Inferior parietal cortex (tissue), 1 donor: Measurements from ENCODE around the gene TBC1D3B.
"Not testable (repeated sequence)": the region's sequence is repeated elsewhere in the genome, so short reads cannot be mapped to it uniquely, and the experiment has no call there.

ENCODE experiments used
- DNase-seq: peaks from one replicate; pipeline ENCODE4 v3.0.0-alpha.2; 2016; ENCODE audit errors: extremely low spot score

TBC1D3B gene

GRCh38 chr17:36129616-36130015, 46.8 kb downstream of the TBC1D3B start:
- DNase-seq, result no peak

GRCh38 chr17:36128411-36128978, 47.9 kb downstream of the TBC1D3B start:
- no peak for DNase-seq

DNA sequence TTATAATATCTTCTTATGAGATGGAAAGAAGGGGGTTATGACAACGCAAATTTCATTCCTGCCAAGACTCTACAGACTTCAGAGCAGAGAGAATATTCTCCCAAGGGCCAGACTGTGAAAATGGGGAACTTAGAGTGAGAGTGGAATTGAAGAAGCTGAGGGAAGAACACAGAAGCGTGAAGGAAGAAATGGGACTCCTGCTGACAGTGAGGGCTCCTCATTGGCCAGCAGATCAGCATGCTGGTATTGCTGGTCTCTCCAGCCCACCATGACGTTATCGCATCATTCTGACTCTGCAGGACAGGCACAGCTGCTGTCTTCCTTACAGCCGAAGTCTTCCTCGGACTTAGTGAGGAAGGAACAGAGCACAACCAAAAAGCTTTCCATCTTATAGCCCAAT, 48.5 kb downstream of the TBC1D3B start:
- DNase-seq, result no peak

GRCh38 chr17:36127199-36127893, 49.1 kb downstream of the TBC1D3B start:
- DNase-seq, result no peak

- no peak for DNase-seq
Observed at GRCh38 chr17:36124879-36125824, 51.3 kb downstream of the TBC1D3B start.

GRCh38 chr17:36123431-36123830, 53.0 kb downstream of the TBC1D3B start:
- no peak for DNase-seq

- DNase-seq, result not testable (repeated sequence)
Observed at GRCh38 chr17:36121099-36121498, 55.3 kb downstream of the TBC1D3B start.

DNA sequence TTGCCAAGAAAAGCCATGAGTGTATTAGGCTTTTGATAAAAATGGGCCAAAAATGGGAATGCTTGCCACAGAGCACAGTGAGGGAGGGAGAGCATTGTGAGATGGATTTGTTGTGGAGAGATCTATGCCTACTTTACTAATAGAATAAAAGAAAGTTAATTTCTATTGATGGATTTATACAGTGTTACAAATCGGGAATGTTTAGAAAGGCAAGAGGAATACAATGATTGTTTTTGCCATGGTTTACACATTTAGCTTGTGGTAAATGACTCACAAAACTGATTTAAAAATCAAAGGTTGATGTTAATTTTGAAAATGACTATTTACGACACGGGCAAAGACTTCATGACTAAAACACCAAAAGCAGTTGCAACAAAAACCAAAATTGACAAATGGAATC, 56.2 kb downstream of the TBC1D3B start:
- no peak for DNase-seq

DNA sequence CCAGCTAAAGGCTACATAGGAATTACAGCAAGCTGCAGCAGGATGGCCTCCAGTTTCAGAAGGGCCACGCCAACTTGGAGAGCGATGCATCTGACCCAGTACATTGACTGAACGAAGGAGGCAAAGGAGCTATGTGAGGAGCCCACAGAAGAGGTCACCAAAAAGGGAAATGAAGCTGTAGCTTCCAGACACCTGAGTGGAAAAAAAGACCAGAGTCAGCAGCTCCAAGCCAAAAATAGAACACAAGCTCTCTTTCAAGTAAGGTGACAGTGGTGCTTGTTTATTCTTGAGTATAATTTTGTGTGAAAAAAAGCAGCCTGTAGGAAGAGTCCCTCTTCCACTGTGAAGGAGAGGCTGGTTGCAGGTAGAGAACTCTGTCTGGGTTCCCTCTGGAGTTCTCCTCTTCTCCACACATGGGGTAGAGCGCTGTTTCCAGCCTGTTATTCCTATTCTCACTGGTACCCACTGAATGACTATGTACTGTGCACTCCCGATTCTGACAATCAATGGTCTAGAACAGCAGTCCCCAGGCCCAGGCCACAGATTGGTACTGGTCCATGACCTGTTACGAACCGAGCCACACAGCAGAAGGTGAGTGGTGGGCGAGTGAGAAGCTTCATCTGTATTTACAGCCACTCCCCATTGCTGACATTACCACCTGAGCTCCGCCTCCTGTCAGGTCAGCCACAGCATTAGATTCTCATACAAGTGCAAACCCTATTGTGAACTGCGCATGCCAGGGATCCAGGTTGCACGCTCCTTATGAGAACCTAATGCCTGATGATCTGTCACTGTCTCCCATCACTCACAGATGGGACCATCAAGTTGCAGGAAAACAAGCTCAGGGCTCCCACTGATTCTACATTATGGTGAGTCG, 57.7 kb downstream of the TBC1D3B start:
- DNase-seq, result no peak

- no peak for DNase-seq
Observed at GRCh38 chr17:36117505-36118382, 58.7 kb downstream of the TBC1D3B start.
